Measurements from ENCODE around the gene TYW1. TPM values are rescaled to one million over a fixed set of nuclear protein-coding genes. Genes with fewer than 3 reads are reported as not detected.
"Not testable (repeated sequence)": the region's sequence is repeated elsewhere in the genome, so short reads cannot be mapped to it uniquely, and the experiment has no call there.

TYW1 gene
- total RNA-seq, 4 donors from 2014 or later: 19.9 to 34.5 (median 24.3) TPM

GRCh38 chr7:67149131-67149530 is 152.5 kb downstream of the TYW1 start:
- DNase-seq (ENCODE audit: low spot score); ATAC-seq (ENCODE audit: low FRiP score): not testable (repeated sequence)

- not testable (repeated sequence) for DNase-seq (ENCODE audit: low spot score); ATAC-seq (ENCODE audit: low FRiP score)
These were observed 157.7 kb downstream of the TYW1 start for GRCh38 chr7:67154374-67154773.

GRCh38 chr7:67156064-67156463 is 159.4 kb downstream of the TYW1 start:
- DNase-seq (ENCODE audit: low spot score); ATAC-seq (ENCODE audit: low FRiP score): not testable (repeated sequence)

- ATAC-seq (ENCODE audit: low FRiP score); DNase-seq (ENCODE audit: low spot score): not testable (repeated sequence)
These were observed 166.7 kb downstream of the TYW1 start for GRCh38 chr7:67163285-67163684.

GRCh38 chr7:67171151-67171550 is 174.5 kb downstream of the TYW1 start:
- not testable (repeated sequence) for ATAC-seq (ENCODE audit: low FRiP score); DNase-seq (ENCODE audit: low spot score)

GRCh38 chr7:67176730-67177129 is 180.1 kb downstream of the TYW1 start:
- ATAC-seq (ENCODE audit: low FRiP score); DNase-seq (ENCODE audit: low spot score): not testable (repeated sequence)

GRCh38 chr7:67178915-67179688 is 182.5 kb downstream of the TYW1 start:
- not testable (repeated sequence) for DNase-seq (ENCODE audit: low spot score); ATAC-seq (ENCODE audit: low FRiP score)

GRCh38 chr7:67182956-67183750 is 186.5 kb downstream of the TYW1 start:
- not testable (repeated sequence) for ATAC-seq (ENCODE audit: low FRiP score); DNase-seq (ENCODE audit: low spot score)

GRCh38 chr7:67184912-67185659 is 188.5 kb downstream of the TYW1 start:
- not testable (repeated sequence) for DNase-seq (ENCODE audit: low spot score); ATAC-seq (ENCODE audit: low FRiP score)

- peak; percentile 67 for ATAC-seq (ENCODE audit: low FRiP score)
- not testable (repeated sequence) for DNase-seq (ENCODE audit: low spot score)
These were observed 189.1 kb downstream of the TYW1 start for GRCh38 chr7:67185660-67186129.

- DNase-seq (ENCODE audit: low spot score); ATAC-seq (ENCODE audit: low FRiP score): not testable (repeated sequence)
These were observed 192.5 kb downstream of the TYW1 start for GRCh38 chr7:67189160-67189559.

GRCh38 chr7:67189801-67190465 is 193.3 kb downstream of the TYW1 start:
- not testable (repeated sequence) for ATAC-seq (ENCODE audit: low FRiP score); DNase-seq (ENCODE audit: low spot score)

- ATAC-seq (ENCODE audit: low FRiP score); DNase-seq (ENCODE audit: low spot score): not testable (repeated sequence)
These were observed 194.5 kb downstream of the TYW1 start for GRCh38 chr7:67191002-67191720.

GRCh38 chr7:67192123-67192702 is 195.6 kb downstream of the TYW1 start:
- not testable (repeated sequence) for ATAC-seq (ENCODE audit: low FRiP score); DNase-seq (ENCODE audit: low spot score)

- not testable (repeated sequence) for ATAC-seq (ENCODE audit: low FRiP score); DNase-seq (ENCODE audit: low spot score)
These were observed 196.4 kb downstream of the TYW1 start for GRCh38 chr7:67192889-67193613.

- not testable (repeated sequence) for ATAC-seq (ENCODE audit: low FRiP score)
These were observed 199.5 kb downstream of the TYW1 start for GRCh38 chr7:67196176-67196575.

GRCh38 chr7:67198865-67199526 is 202.4 kb downstream of the TYW1 start:
- ATAC-seq (ENCODE audit: low FRiP score): not testable (repeated sequence)

More at GRCh38 chr7:67196176-67196575, 199.5 kb downstream of the TYW1 start:
- not testable (repeated sequence) for DNase-seq (ENCODE audit: low spot score)

More at GRCh38 chr7:67198865-67199526, 202.4 kb downstream of the TYW1 start:
- not testable (repeated sequence) for DNase-seq (ENCODE audit: low spot score)
